Inflammatory macrophage treated with lipopolysaccharide for 1 hour (primary cell): Measurements from ENCODE around the gene ALG9.
"Not testable (repeated sequence)": the region's sequence is repeated elsewhere in the genome, so short reads cannot be mapped to it uniquely, and the experiment has no call there.

ENCODE experiments used
- DNase-seq, 2 donors: peaks; one replicate each; pipeline ENCODE4 v3.0.0-alpha.2; 2020 to 2022

The ALG9 gene

GRCh38 chr11:111870886-111871692 is at the start of gene ALG9:
Gene ALG9 (minus strand): TSS chr11:111871581. CDS start chr11:111871482, 99 bp downstream.
- peak; percentile 60 to 83 for DNase-seq

DNA sequence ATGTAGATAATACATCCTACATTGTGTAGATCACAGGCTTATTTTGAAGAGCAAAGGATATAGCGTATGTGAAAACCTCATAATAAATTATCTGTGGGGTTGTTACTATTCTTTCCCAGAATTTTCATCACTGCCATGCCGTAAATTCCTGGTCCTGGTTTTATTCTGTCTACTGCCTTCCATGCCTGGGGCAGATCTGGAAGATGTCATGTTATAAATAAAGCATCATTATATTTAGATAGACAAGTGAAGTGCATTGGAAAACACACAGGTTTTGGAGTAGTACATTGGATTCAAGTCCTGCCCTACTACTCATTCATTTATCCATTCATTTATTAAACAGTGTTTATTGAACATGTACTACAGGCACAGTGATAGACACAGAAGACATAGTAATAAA is 49.5 kb upstream of the ALG9 start:
- DNase-seq, result no peak

GRCh38 chr11:111918390-111919256 is 47.2 kb upstream of the ALG9 start, which contains the start of gene C11orf52:
Gene C11orf52 (plus strand): TSS chr11:111918913. CDS start chr11:111918973, 60 bp downstream.
- DNase-seq, result no peak

DNA sequence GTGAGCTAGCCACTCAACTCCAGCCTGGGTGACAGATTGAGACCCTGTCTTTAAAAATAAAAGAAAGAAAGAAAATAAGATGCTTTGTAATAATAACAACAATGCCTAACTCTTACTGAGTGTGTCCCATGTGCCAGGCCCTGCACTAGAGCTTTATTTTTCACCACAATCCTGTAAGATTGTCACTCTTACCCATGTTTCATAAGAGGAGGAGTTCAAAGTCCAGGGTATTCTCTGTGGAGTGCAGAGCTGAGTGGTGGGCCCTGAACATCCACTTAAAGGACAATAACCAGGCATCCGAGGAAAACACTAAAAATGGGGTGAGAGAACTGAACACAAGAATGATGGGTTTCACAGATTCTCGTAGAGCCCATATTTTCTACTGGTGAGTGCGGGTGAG is 46.4 kb upstream of the ALG9 start:
- no peak for DNase-seq

GRCh38 chr11:111917312-111917711 is 45.9 kb upstream of the ALG9 start:
- DNase-seq, result no peak

DNA sequence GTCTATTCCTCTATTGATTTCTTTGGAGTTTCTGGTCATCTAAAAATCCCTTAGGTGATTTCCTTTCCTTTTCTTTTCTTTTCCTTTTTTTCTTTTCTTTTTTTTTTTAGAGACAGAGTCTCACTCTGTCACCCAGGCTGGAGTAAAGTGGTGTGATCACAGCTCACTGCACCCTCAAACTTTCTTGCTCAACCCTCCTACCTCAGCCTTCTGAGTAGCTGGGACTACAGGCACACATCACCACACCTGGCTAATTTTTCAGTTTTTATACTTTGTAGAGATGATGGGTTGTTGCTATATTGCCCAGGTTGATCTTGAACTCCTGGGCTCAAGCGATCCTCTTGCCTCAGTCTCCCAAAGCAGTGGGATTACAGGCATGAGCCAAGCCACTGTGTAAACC is 45.4 kb upstream of the ALG9 start:
- DNase-seq, result no peak

GRCh38 chr11:111913997-111914396 is 42.6 kb upstream of the ALG9 start:
- no peak for DNase-seq

DNA sequence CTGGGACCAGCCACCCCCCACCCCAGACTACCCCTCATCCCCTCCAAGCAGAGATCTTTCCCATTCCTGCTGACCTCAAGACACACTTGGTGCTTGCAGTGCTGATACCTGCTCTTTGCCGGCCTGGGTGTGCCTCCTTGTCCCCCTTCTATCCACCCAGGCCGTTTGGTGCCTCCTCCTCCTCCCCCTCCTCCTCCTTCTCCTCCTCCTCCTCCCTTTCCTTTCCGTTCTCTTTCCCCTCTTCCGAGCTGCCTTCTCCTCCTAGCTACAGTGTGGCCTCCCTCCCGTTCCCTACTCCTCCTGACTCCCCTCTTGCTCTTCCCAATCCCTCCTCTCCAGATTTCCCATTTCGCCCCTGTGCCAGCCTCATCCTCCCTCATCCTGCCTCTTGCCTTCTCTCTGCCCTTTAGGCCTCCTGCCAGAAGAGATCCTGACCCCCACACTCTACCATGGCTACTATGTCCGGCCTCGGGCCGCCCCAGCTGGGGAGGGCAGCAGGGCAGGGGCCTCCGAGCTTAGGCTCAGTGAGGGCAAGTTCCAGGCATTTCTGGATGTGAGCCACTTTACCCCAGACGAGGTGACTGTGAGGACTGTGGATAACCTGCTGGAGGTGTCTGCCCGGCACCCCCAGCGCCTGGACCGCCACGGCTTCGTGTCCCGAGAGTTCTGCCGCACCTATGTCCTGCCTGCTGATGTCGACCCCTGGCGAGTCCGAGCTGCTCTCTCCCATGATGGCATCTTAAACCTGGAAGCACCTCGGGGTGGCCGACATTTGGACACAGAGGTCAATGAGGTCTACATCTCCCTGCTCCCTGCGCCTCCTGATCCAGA is 41.9 kb upstream of the ALG9 start:
- DNase-seq, result no peak

GRCh38 chr11:111912535-111912934 is 41.2 kb upstream of the ALG9 start, which contains the start of gene HSPB2:
Gene HSPB2 (plus strand): TSS chr11:111912734. CDS start chr11:111912830, 96 bp downstream.
- DNase-seq, result no peak

GRCh38 chr11:111911563-111912401 is 40.4 kb upstream of the ALG9 start, which contains the start of gene CRYAB:
Gene CRYAB (minus strand): TSS chr11:111911770. CDS start chr11:111911724, 46 bp downstream.
- DNase-seq, result no peak

DNA sequence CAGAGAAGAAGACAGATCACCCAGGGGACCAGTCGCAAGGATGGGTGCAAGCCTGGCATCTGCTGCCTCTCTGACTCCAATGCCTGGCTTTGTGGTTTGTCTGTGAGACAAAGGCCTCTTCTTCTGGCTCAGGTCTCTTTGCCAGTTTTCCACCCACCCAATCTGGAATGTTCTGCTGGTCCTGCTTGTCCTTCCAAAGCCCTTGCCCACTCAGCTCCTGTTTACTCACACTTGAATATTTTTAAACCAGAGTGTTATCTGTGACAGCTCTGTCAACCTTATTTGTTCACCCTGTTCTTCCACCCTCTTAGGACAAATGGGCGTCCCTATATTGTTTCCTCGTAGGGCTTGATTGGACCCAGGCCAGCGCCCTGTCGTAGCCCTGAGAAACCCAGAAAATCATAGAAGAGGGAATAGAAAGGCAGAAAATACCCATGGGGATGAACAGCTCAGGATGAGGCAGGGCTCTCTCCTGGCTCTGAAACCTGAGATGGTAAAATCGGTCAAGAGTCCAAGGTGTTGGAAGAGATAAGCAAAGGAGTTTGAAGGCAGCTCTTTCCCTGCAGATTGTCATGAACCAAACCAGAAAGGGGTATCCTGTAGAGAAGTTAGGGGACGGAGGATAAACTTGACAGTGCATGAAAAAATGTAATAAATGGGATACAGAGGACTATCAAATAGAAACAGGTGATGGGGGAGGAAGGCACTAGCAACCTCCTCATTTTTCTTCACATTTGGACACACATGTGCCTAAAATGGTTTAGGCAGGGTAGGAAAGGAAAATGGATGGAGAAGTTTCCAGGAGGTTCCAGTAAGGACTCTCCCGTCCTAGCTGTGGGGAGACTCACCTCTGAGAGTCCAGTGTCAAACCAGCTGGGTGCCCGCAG is 39.5 kb upstream of the ALG9 start:
- no peak for DNase-seq

GRCh38 chr11:111909378-111909777 is 38.0 kb upstream of the ALG9 start:
- no peak for DNase-seq

DNA sequence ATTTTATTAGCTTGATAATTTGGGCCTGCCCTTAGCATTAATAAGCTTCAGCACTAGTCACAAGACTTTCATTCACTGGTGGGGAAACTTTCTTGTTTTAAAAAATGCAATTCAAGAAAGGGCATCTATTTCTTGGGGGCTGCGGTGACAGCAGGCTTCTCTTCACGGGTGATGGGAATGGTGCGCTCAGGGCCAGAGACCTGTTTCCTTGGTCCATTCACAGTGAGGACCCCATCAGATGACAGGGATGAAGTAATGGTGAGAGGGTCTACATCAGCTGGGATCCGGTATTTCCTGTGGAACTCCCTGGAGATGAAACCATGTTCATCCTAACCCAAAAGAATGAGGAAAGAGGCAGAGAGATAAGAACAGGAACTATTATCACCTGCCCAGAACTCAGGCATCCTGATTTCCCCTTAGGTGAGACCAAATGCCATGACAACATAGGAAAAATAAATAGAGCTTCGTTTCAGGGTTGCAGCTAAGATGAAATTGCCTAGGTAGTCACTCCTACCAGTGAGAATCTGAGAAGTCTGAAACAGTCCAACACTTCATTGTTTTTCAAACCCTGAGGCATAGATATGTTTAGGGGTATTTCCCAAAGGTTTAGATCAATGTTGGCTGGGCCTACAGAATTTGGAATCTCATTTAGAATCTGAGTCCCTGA is 37.4 kb upstream of the ALG9 start:
- no peak for DNase-seq

DNA sequence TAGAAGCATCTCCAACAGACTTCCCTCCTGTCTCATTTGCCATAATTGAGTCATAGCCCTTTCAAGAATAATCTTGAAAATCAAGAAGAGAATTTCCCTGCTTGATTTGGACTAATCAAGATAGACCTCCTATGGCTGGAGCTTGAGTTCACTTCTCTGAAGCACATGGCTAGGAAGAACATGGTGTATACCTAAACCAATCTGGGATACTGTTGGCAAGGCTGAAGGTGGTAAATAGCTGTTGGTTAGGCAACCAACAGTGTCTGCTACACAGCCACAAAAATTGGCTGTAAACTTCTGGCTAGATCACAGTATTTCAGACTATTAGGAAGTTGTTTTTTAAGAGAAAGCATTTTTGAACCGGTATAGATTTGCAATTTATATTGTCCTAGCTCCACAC is 35.3 kb upstream of the ALG9 start:
- DNase-seq, result no peak

- peak in 1 of 2 donors; percentile 10 for DNase-seq
Measured at GRCh38 chr11:111905411-111905810, 34.0 kb upstream of the ALG9 start.

GRCh38 chr11:111886844-111887243 is 15.5 kb upstream of the ALG9 start:
- no peak for DNase-seq

GRCh38 chr11:111886032-111886431 is 14.7 kb upstream of the ALG9 start:
- DNase-seq, result no peak

- DNase-seq, result not testable (repeated sequence)
Measured at GRCh38 chr11:111885053-111885452, 13.7 kb upstream of the ALG9 start.

GRCh38 chr11:111882202-111882601 is 10.8 kb upstream of the ALG9 start:
- no peak for DNase-seq

- no peak for DNase-seq
Measured at GRCh38 chr11:111879637-111879960, 8.2 kb upstream of the ALG9 start.
